DND-41 (cell line): ENCODE data around the gene ADCY7.

ENCODE experiments used
- ATAC-seq: fragments of 200-7000 bp; cut with Tn5 transposase; 3 replicates; pipeline ENCODE4 v1.9.1; 2021; ENCODE audit warnings: low read depth; ENCODE audit not compliant: insufficient read depth
- DNase-seq: peaks from one replicate; pipeline ENCODE4 v3.0.0-alpha.2; 2020
- H2AFZ ChIP-seq: 2 replicates; pipeline ENCODE4 v1.6.0; 2012; ENCODE audit warnings: low read depth, low read length
- H3K27ac ChIP-seq: 2 replicates; pipeline ENCODE4 v1.5.1; 2012; ENCODE audit warnings: low read length, inconsistent platforms
- H3K27me3 ChIP-seq: fragments of 200-600 bp; sonication (generic); 2 replicates; pipeline ENCODE4 v1.6.0; 2012; ENCODE audit warnings: low read length, mild to moderate bottlenecking, inconsistent platforms; ENCODE audit not compliant: insufficient read depth, poor library complexity
- H3K36me3 ChIP-seq: 2 replicates; pipeline ENCODE4 v1.5.1; 2012; ENCODE audit warnings: low read length, inconsistent platforms; ENCODE audit not compliant: insufficient read depth
- H3K4me1 ChIP-seq: 2 replicates; pipeline ENCODE4 v1.5.1; 2012; ENCODE audit warnings: mild to moderate bottlenecking, low read length; ENCODE audit not compliant: insufficient read depth
- H3K4me2 ChIP-seq: 2 replicates; pipeline ENCODE4 v1.6.0; 2012; ENCODE audit warnings: mild to moderate bottlenecking, moderate library complexity, low read length, inconsistent platforms; ENCODE audit not compliant: insufficient read depth
- H3K4me3 ChIP-seq, 2 experiments: fragments of 200-600 bp in 1 of 2; shearing (Covaris generic) in 1 of 2; 2 replicates each; pipeline ENCODE4 v1.5.1; 2012 to 2016; ENCODE audit warnings: inconsistent platforms in 2 of 2, low read length in 2 of 2, mild to moderate bottlenecking in 2 of 2, low read depth in 1 of 2, moderate library complexity in 1 of 2
- H3K79me2 ChIP-seq: 2 replicates; pipeline ENCODE4 v1.6.0; 2012; ENCODE audit warnings: low read length, inconsistent platforms; ENCODE audit not compliant: insufficient read depth
- H3K9ac ChIP-seq: 2 replicates; pipeline ENCODE4 v1.6.0; 2012; ENCODE audit warnings: low read depth, mild to moderate bottlenecking, inconsistent platforms, low read length, moderate library complexity
- H3K9me3 ChIP-seq: 2 replicates; pipeline ENCODE4 v1.5.1; 2012; ENCODE audit warnings: low read length, moderate library complexity, mild to moderate bottlenecking, inconsistent platforms; ENCODE audit not compliant: insufficient read depth, severe bottlenecking
- H4K20me1 ChIP-seq: 2 replicates; pipeline ENCODE4 v1.6.0; 2012; ENCODE audit warnings: low read length; ENCODE audit not compliant: insufficient read depth
- CTCF ChIP-seq: IDR thresholded peaks from 2 replicates; pipeline ENCODE4 v1.5.1; 2012; ENCODE audit warnings: borderline replicate concordance, low read length, moderate library complexity, mild to moderate bottlenecking; ENCODE audit not compliant: poor library complexity, severe bottlenecking; ENCODE audit errors: extremely low read depth
- EZH2 ChIP-seq: IDR thresholded peaks from 3 replicates; pipeline ENCODE4 v1.6.1; 2012; ENCODE audit warnings: borderline replicate concordance, low read depth, mild to moderate bottlenecking, moderate library complexity, low read length, inconsistent platforms; ENCODE audit not compliant: severe bottlenecking

The ADCY7 gene

GRCh38 chr16:50309527-50310307 lies 43.4 kb downstream of the ADCY7 start:
- no peak overlapping the region for H3K4me3 ChIP-seq
- TF ChIP-seq CTCF (no peak), EZH2 (no peak)
- H3K27ac ChIP-seq, result no peak overlapping the region
- DNase-seq (no peak), ATAC-seq (peak; percentile 27; the same call in 2 of the 3 replicates)
- no peak overlapping the region for H3K4me2 ChIP-seq
- H2AFZ ChIP-seq, result no peak overlapping the region
- no peak overlapping the region for H3K9ac ChIP-seq
- peaks cover 28% of the 10 kb centered on the region for H3K36me3 ChIP-seq
- no peaks in the 10 kb centered on the region for H3K9me3 ChIP-seq
- no peaks in the 10 kb centered on the region for H3K79me2 ChIP-seq
- no peaks in the 10 kb centered on the region for H3K27me3 ChIP-seq
- peaks cover 10% of the 10 kb centered on the region; the same call in 1 of the 2 replicates for H4K20me1 ChIP-seq
- H3K4me1 ChIP-seq, result no peaks in the 10 kb centered on the region

GRCh38 chr16:50310308-50311133 lies 44.2 kb downstream of the ADCY7 start:
- ATAC-seq, result peak; percentile 16; the same call in 2 of the 3 replicates
- no peaks in the 10 kb centered on the region for H3K27me3 ChIP-seq
- H3K9me3 ChIP-seq, result no peaks in the 10 kb centered on the region
- no peak overlapping the region for H2AFZ ChIP-seq
- no peaks in the 10 kb centered on the region for H3K4me1 ChIP-seq
- H4K20me1 ChIP-seq, result peaks cover 7% of the 10 kb centered on the region; the same call in 1 of the 2 replicates
- H3K4me2 ChIP-seq, result no peak overlapping the region
- no peak overlapping the region for H3K27ac ChIP-seq
- no peak for TF ChIP-seq EZH2
- TF ChIP-seq CTCF, result no peak
- H3K79me2 ChIP-seq, result no peaks in the 10 kb centered on the region
- no peak overlapping the region for H3K9ac ChIP-seq
- peaks cover 36% of the 10 kb centered on the region for H3K36me3 ChIP-seq
- no peak for DNase-seq
- no peak overlapping the region for H3K4me3 ChIP-seq

- no peak overlapping the region for H3K9ac ChIP-seq
- no peaks in the 10 kb centered on the region for H3K9me3 ChIP-seq
- DNase-seq (no peak), ATAC-seq (peak; percentile 12; the same call in 1 of the 3 replicates)
- H3K4me3 ChIP-seq, result no peak overlapping the region
- no peaks in the 10 kb centered on the region for H3K27me3 ChIP-seq
- H3K79me2 ChIP-seq, result no peaks in the 10 kb centered on the region
- H2AFZ ChIP-seq, result no peak overlapping the region
- H4K20me1 ChIP-seq, result peaks cover 7% of the 10 kb centered on the region; the same call in 1 of the 2 replicates
- no peak overlapping the region for H3K27ac ChIP-seq
- H3K36me3 ChIP-seq, result peaks cover 42% of the 10 kb centered on the region
- no peak overlapping the region for H3K4me2 ChIP-seq
- no peaks in the 10 kb centered on the region for H3K4me1 ChIP-seq
- TF ChIP-seq EZH2, result no peak
- no peak for TF ChIP-seq CTCF
Measured at GRCh38 chr16:50311134-50311528, 44.8 kb downstream of the ADCY7 start.
